Measurements from ENCODE around the gene DCST2. TPM values are rescaled to one million over a fixed set of nuclear protein-coding genes. Genes with fewer than 3 reads are reported as not detected.

DCST2 gene
- total and polyA plus RNA-seq, 9 of the 15 experiments (the other 6 are each of a cell fraction or from before 2014, with no cell fraction given) = 0.09 to 0.49 (median 0.11) TPM; not detected in 3

- TF ChIP-seq SMARCC2 (IDR thresholded peaks at IDR 0.05; ENCODE audit: low read depth) (no peak), ZNF584 (CRISPR knock-in tag; IDR thresholded peaks at IDR 0.05; ENCODE audit: low read depth) (no peak), ZNF143 (CRISPR knock-in tag; IDR thresholded peaks at IDR 0.05) (no peak), E2F1 (CRISPR knock-in tag; IDR thresholded peaks at IDR 0.05) (0 out of 2 replicates have a peak, but pooled peaks have one; percentile 23), CEBPB (tag; IDR thresholded peaks at IDR 0.05) (peak; percentile 36; the same call in 1 of the 2 replicates), ZNF740 (CRISPR knock-in tag; IDR thresholded peaks at IDR 0.05) (0 out of 2 replicates have a peak, but pooled peaks have one; percentile 31), ZNF740 (tag; IDR thresholded peaks at IDR 0.05) (no peak), PURB (CRISPR knock-in tag; IDR thresholded peaks at IDR 0.05; ENCODE audit: low read depth) (no peak), TAF9B (IDR thresholded peaks at IDR 0.05; ENCODE audit: partially characterized antibody) (no peak), POLR2G (IDR thresholded peaks at IDR 0.05; ENCODE audit: low read depth, low read length) (peak; percentile 62; the same call in 1 of the 2 replicates), ZBTB40 (IDR thresholded peaks at IDR 0.05) (no peak), ZBTB40 (CRISPR knock-in tag; IDR thresholded peaks at IDR 0.05) (no peak), HDAC1 (IDR thresholded peaks at IDR 0.05) (0 out of 4 replicates have a peak, but pooled peaks of 1 of the 2 experiments have one; percentile 16), E2F6 (IDR thresholded peaks at IDR 0.05; ENCODE audit: borderline replicate concordance in 1 of 2, extremely low read depth in 1 of 2, insufficient read depth in 1 of 2, insufficient read length in 1 of 2, low read depth in 1 of 2, low read length in 1 of 2, poor library complexity in 1 of 2, severe bottlenecking in 1 of 2) (peak in 1 of 2 experiments; percentile 24)
Measured at GRCh38 chr1:154975409-154976059, 58.0 kb downstream of the DCST2 start (continued).

Data from K562 (cell line).